ENCODE data around the gene MRPL51. TPM values are rescaled to one million over a fixed set of nuclear protein-coding genes. Genes with fewer than 3 reads are reported as not detected.
"Not testable (repeated sequence)": the region's sequence is repeated elsewhere in the genome, so short reads cannot be mapped to it uniquely, and the experiment has no call there.

The MRPL51 gene
- total and polyA plus RNA-seq, 2 experiments from 2014 or later: 57.4 to 231 TPM

DNA sequence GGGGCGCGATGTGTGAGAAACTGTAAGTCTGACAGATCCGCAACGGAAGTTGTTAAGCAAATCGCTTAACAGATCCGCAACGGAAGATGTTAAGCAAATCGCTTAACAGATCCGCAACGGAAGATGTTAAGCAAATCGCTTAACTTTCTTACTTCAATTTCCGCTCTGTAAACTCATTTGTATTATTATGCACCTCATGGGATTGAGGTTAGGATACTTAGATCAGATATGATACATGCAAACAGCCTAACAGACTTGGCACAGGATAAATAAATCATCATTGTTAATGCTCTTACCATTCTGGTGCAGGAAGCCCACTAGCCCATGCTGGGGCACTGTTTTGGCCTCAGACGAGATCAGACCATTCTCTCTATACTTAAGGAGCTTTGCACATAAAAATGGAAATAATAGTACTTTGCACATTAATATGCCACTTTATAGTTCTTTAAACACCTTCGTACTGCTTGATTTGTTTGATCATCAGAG lies 1.2 kb upstream of the MRPL51 start:
- Histone ChIP-seq H3K36me3 (replicated peaks; ENCODE audit: insufficient read depth, low read depth) (no peaks in the 10 kb centered on the region), H3K9me2 (replicated peaks; ENCODE audit: insufficient read depth) (no peaks in the 10 kb centered on the region), H4K20me1 (ENCODE audit: insufficient read depth, poor library complexity, severe bottlenecking) (no peaks in the 10 kb centered on the region), H2AFZ (peak overlapping the region; percentile 50), H3K4me2 (peak overlapping the region; percentile 82), H3K4me1 (ENCODE audit: insufficient read depth) (peaks cover 16% of the 10 kb centered on the region), H3K4me3 (peak overlapping the region; percentile 74), H3K9me3 (ENCODE audit: low read depth) (no peaks in the 10 kb centered on the region), H3K27ac (peak overlapping the region; percentile 18), H3K79me2 (peaks cover 58% of the 10 kb centered on the region), H3K27me3 (no peaks in the 10 kb centered on the region)
- WGBS (ENCODE audit: low lambda C conversion rate, missing lambda C conversion rate): 2% methylated on average over 14 of the region's 14 CpGs
- TF ChIP-seq EZH2phosphoT487 (IDR thresholded peaks at IDR 0.05; ENCODE audit: low read depth, severe bottlenecking, unreplicated experiment) (no peak), EZH2 (IDR thresholded peaks at IDR 0.05; ENCODE audit: borderline replicate concordance) (no peak)
- TF ChIP-seq, protein P1, sequence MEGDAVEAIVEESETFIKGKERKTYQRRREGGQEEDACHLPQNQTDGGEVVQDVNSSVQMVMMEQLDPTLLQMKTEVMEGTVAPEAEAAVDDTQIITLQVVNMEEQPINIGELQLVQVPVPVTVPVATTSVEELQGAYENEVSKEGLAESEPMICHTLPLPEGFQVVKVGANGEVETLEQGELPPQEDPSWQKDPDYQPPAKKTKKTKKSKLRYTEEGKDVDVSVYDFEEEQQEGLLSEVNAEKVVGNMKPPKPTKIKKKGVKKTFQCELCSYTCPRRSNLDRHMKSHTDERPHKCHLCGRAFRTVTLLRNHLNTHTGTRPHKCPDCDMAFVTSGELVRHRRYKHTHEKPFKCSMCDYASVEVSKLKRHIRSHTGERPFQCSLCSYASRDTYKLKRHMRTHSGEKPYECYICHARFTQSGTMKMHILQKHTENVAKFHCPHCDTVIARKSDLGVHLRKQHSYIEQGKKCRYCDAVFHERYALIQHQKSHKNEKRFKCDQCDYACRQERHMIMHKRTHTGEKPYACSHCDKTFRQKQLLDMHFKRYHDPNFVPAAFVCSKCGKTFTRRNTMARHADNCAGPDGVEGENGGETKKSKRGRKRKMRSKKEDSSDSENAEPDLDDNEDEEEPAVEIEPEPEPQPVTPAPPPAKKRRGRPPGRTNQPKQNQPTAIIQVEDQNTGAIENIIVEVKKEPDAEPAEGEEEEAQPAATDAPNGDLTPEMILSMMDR (IDR thresholded peaks at IDR 0.05; ENCODE audit: poor library complexity): no peak
- no peak for DNase-seq (ENCODE audit: low spot score)

DNA sequence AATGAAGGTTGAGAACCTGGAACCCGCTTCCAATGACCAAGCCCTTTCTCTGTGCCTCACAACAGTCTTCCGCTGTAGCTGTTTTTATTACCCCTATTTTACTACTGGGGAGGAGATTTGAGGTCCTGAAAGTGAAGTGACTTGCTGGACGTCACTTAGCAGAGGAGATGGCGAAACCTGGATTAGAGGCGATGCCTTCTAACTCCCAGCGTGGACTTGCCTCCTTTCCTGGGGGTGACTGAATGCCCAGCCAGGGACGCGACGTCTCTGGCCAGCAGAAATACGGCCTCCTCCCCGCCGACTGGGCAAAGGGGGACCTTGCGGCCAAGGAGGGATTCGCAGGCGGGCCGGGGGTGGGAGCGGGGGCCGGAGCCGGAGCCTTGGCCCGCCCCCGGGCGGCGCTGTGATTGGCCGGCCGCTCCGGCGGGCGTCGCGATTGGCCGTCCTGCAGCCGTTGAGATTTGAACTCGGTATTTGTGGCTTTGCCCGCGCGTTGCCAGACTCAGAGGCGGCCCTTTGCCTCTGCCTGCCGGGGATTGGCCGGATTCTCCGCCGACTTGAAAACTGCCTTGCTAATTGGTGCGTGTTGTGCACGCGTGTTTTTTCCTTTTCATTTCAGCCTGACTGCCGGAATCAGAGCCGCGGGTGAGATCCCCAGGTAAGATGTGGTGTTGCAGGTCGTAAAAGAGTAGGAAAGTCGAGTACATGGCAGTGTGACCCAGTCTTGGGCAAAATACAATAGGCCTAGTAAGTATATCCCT lies 615 bp upstream of the MRPL51 start, which contains the start of gene NCAPD2:
Gene NCAPD2 (plus strand): TSS at position 606 of the 761 bp plus-strand sequence. CDS start 997 bp downstream, outside the sequence.
- Histone ChIP-seq H3K4me3 (peak within 1 kb of the TSS; percentile 74), H4K20me1 (ENCODE audit: insufficient read depth, poor library complexity, severe bottlenecking) (no peaks in the 10 kb centered on the region), H2AFZ (peak within 1 kb of the TSS; percentile 82), H3K4me1 (ENCODE audit: insufficient read depth) (peaks cover 16% of the 10 kb centered on the region), H3K79me2 (peaks cover 51% of the 10 kb centered on the region), H3K27me3 (no peaks in the 10 kb centered on the region), H3K9me2 (replicated peaks; ENCODE audit: insufficient read depth) (no peaks in the 10 kb centered on the region), H3K4me2 (peak within 1 kb of the TSS; percentile 94), H3K36me3 (replicated peaks; ENCODE audit: insufficient read depth, low read depth) (no peaks in the 10 kb centered on the region), H3K9me3 (ENCODE audit: low read depth) (no peaks in the 10 kb centered on the region), H3K27ac (peak within 1 kb of the TSS; percentile 97)
- WGBS (ENCODE audit: low lambda C conversion rate, missing lambda C conversion rate): under 1% methylated on average over 48 of the region's 49 CpGs
- DNase-seq (ENCODE audit: low spot score): peak; percentile 97
- TF ChIP-seq, protein P1 (IDR thresholded peaks at IDR 0.05; ENCODE audit: poor library complexity): no peak
- TF ChIP-seq EZH2 (IDR thresholded peaks at IDR 0.05; ENCODE audit: borderline replicate concordance): no peak
- no peak for TF ChIP-seq EZH2phosphoT487 (IDR thresholded peaks at IDR 0.05; ENCODE audit: low read depth, severe bottlenecking, unreplicated experiment)

DNA sequence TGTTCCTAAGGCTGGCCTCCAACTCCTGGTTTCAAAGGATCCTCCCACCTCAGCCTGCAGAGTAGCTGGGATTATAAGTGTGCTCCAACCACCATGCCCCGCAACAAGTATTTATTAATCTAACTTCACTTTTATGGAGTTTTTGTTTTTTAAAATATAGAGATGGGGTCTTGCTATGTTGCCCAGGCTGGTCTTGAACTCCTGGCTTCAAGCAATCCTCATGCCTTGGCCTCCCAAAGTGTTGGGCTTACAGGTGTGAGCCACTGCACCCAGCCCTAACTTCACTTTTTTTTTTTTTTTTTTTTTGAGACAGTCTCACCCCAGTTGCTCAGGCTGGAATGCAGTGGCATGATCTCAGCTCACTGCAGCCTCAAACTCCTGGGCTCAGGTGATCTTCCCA lies 2.4 kb downstream of the MRPL51 start:
- H3K27me3 ChIP-seq; DNase-seq (ENCODE audit: low spot score); H3K27ac ChIP-seq; H3K36me3 ChIP-seq (replicated peaks; ENCODE audit: insufficient read depth, low read depth); H3K9me3 ChIP-seq (ENCODE audit: low read depth); H2AFZ ChIP-seq; H3K4me3 ChIP-seq; H4K20me1 ChIP-seq (ENCODE audit: insufficient read depth, poor library complexity, severe bottlenecking); H3K9me2 ChIP-seq (replicated peaks; ENCODE audit: insufficient read depth); H3K4me2 ChIP-seq: not testable (repeated sequence)
- H3K4me1 ChIP-seq (ENCODE audit: insufficient read depth): peaks cover 15% of the 10 kb centered on the region
- peaks cover 29% of the 10 kb centered on the region for H3K79me2 ChIP-seq
- 100% methylated on average over 1 of the region's 1 CpG for WGBS (ENCODE audit: low lambda C conversion rate, missing lambda C conversion rate)

DNA sequence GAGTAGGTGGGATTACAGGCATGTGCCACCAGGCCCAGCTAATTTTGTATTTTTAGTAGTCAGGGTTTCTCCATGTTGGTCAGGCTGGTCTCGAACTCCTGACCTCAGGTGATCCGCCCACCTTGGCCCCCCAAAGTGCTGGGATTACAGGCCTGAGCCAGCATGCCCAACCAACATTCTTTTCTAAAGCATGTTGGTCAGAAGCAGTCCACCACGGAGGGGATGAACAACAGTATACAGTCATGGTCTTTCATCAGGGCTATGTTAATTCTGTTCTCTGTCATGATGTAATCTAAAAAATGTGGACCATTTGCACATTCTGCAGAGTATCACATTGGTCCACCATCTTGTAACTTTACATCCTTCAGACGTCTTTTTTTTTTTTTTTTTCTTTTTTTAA lies 3.6 kb downstream of the MRPL51 start:
- Histone ChIP-seq H3K27me3 (no peaks in the 10 kb centered on the region), H3K79me2 (peaks cover 16% of the 10 kb centered on the region), H3K4me1 (ENCODE audit: insufficient read depth) (peaks cover 5% of the 10 kb centered on the region), H2AFZ (no peak overlapping the region), H4K20me1 (ENCODE audit: insufficient read depth, poor library complexity, severe bottlenecking) (no peaks in the 10 kb centered on the region), H3K4me3 (no peak overlapping the region), H3K4me2 (no peak overlapping the region), H3K27ac (no peak overlapping the region), H3K36me3 (replicated peaks; ENCODE audit: insufficient read depth, low read depth) (no peaks in the 10 kb centered on the region), H3K9me3 (ENCODE audit: low read depth) (no peaks in the 10 kb centered on the region), H3K9me2 (replicated peaks; ENCODE audit: insufficient read depth) (no peaks in the 10 kb centered on the region)
- 72% methylated on average over 4 of the region's 4 CpGs for WGBS (ENCODE audit: low lambda C conversion rate, missing lambda C conversion rate)
- DNase-seq (ENCODE audit: low spot score): no peak
- TF ChIP-seq EZH2phosphoT487 (IDR thresholded peaks at IDR 0.05; ENCODE audit: low read depth, severe bottlenecking, unreplicated experiment): no peak
- TF ChIP-seq, protein P1 (IDR thresholded peaks at IDR 0.05; ENCODE audit: poor library complexity): no peak
- no peak for TF ChIP-seq EZH2 (IDR thresholded peaks at IDR 0.05; ENCODE audit: borderline replicate concordance)
